Measurements from ENCODE around the gene TBC1D24. TPM values are rescaled to one million over a fixed set of nuclear protein-coding genes. Genes with fewer than 3 reads are reported as not detected.
A peak's percentile ranks its signal among the peaks of the same experiment; 100 is the strongest.

TBC1D24 gene
- total and polyA plus RNA-seq, 2 experiments from 2014 or later = 5.4 to 21.0 TPM

GRCh38 chr16:2505695-2506094 is 30.8 kb downstream of the TBC1D24 start:
- H3K27me3 Mint-ChIP-seq (ENCODE audit: insufficient read depth, low read depth, poor library complexity) = peaks cover 9% of the 10 kb centered on the region
- Histone ChIP-seq H3F3A (replicated peaks; ENCODE audit: low read depth) (peaks cover 4% of the 10 kb centered on the region; the same call in 1 of the 2 replicates), H4K20me1 (replicated peaks; ENCODE audit: insufficient read depth) (no peaks in the 10 kb centered on the region), H3K36me3 (ENCODE audit: insufficient read depth) (no peaks in the 10 kb centered on the region), H3K79me2 (replicated peaks; ENCODE audit: insufficient read depth) (no peaks in the 10 kb centered on the region), H2AFZ (no peak overlapping the region), H3K4me2 (no peak overlapping the region), H3K9me2 (ENCODE audit: insufficient read depth) (no peaks in the 10 kb centered on the region), H3K27me3 (ENCODE audit: insufficient read depth) (no peaks in the 10 kb centered on the region), H3K4me3 (no peak overlapping the region), H3K4me1 (ENCODE audit: insufficient read depth) (peaks cover 7% of the 10 kb centered on the region; the same call in 1 of the 2 replicates), H3K27ac (ENCODE audit: low read depth) (no peak overlapping the region)
- H3K36me3 Mint-ChIP-seq (ENCODE audit: low read depth) = no peaks in the 10 kb centered on the region
- no peak overlapping the region for H3K4me3 Mint-ChIP-seq
- peaks cover 9% of the 10 kb centered on the region for H3K4me1 Mint-ChIP-seq
- TF ChIP-seq ZNF331 (CRISPR knock-in tag; IDR thresholded peaks at IDR 0.05; ENCODE audit: low read depth) (no peak), CREB1 (CRISPR knock-in tag; IDR thresholded peaks at IDR 0.05; ENCODE audit: low read depth) (no peak), JUNB (IDR thresholded peaks at IDR 0.05; ENCODE audit: unreplicated experiment) (no peak), POLR2AphosphoS5 (IDR thresholded peaks at IDR 0.05; ENCODE audit: low read depth) (no peak), EZH2phosphoT487 (IDR thresholded peaks at IDR 0.05; ENCODE audit: unreplicated experiment) (no peak)
- TF ChIP-seq, protein P1, sequence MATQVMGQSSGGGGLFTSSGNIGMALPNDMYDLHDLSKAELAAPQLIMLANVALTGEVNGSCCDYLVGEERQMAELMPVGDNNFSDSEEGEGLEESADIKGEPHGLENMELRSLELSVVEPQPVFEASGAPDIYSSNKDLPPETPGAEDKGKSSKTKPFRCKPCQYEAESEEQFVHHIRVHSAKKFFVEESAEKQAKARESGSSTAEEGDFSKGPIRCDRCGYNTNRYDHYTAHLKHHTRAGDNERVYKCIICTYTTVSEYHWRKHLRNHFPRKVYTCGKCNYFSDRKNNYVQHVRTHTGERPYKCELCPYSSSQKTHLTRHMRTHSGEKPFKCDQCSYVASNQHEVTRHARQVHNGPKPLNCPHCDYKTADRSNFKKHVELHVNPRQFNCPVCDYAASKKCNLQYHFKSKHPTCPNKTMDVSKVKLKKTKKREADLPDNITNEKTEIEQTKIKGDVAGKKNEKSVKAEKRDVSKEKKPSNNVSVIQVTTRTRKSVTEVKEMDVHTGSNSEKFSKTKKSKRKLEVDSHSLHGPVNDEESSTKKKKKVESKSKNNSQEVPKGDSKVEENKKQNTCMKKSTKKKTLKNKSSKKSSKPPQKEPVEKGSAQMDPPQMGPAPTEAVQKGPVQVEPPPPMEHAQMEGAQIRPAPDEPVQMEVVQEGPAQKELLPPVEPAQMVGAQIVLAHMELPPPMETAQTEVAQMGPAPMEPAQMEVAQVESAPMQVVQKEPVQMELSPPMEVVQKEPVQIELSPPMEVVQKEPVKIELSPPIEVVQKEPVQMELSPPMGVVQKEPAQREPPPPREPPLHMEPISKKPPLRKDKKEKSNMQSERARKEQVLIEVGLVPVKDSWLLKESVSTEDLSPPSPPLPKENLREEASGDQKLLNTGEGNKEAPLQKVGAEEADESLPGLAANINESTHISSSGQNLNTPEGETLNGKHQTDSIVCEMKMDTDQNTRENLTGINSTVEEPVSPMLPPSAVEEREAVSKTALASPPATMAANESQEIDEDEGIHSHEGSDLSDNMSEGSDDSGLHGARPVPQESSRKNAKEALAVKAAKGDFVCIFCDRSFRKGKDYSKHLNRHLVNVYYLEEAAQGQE (IDR thresholded peaks at IDR 0.05; ENCODE audit: unreplicated experiment) = no peak
- H3K9me3 Mint-ChIP-seq = no peaks in the 10 kb centered on the region
- H3K27ac Mint-ChIP-seq = no peak overlapping the region
- DNase-seq (ENCODE audit: low spot score) (no peak), ATAC-seq (no peak)

DNA sequence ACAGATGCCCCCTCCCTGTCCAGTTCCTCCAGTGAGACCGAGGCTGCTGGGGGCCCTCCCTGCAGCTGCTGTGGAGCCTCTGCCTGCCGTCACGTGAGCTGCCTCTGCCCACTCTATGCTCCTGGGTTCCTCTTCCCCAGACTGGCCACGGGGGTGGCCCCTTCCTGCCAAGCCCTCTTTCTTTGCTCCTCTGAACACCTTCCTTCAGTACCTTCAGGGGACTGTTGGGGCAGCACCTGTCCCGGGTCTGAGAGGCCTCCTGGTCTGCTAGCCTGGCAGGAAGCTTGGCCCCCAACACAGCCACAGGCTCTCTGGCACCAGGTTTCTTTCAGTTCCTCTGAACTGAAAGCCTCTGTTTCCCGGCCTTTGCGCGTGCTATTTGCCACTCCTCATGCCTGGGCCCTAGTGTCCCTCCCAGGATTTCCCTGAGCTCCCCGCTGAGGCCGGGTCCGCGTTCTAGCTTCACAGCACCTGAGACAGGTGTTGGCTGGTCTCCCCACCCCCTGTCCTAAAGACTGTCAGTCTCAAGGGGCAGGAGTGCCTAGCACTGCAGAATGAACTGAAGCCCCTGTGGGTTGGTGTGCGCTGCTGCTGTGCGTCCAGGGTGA is 32.2 kb downstream of the TBC1D24 start:
- H3K9me3 Mint-ChIP-seq = no peaks in the 10 kb centered on the region; the same call in 2 of the 3 replicates
- H3K4me3 Mint-ChIP-seq = no peak overlapping the region
- no peaks in the 10 kb centered on the region for H3K79me2 ChIP-seq (replicated peaks; ENCODE audit: insufficient read depth)
- peaks cover 10% of the 10 kb centered on the region; the same call in 1 of the 2 replicates for H3K4me1 ChIP-seq (ENCODE audit: insufficient read depth)
- H3K27ac Mint-ChIP-seq = peak overlapping the region; percentile 62; the same call in 1 of the 2 replicates
- peak; percentile 57 for ATAC-seq
- no peak overlapping the region for H3K27ac ChIP-seq (ENCODE audit: low read depth)
- no peaks in the 10 kb centered on the region for H4K20me1 ChIP-seq (replicated peaks; ENCODE audit: insufficient read depth)
- no peak overlapping the region for H3K4me2 ChIP-seq
- H3K36me3 ChIP-seq (ENCODE audit: insufficient read depth) = no peaks in the 10 kb centered on the region
- no peak overlapping the region for H3K4me3 ChIP-seq
- H3K36me3 Mint-ChIP-seq (ENCODE audit: low read depth) = no peaks in the 10 kb centered on the region
- no peaks in the 10 kb centered on the region for H3K9me2 ChIP-seq (ENCODE audit: insufficient read depth)
- peaks cover 15% of the 10 kb centered on the region for H3K4me1 Mint-ChIP-seq
- TF ChIP-seq ZNF114 (CRISPR knock-in tag; IDR thresholded peaks at IDR 0.05) (no peak), JUNB (IDR thresholded peaks at IDR 0.05; ENCODE audit: unreplicated experiment) (no peak), STAT1 (IDR thresholded peaks at IDR 0.05; ENCODE audit: unreplicated experiment) (no peak)
- H3F3A ChIP-seq (replicated peaks; ENCODE audit: low read depth) = peaks cover 5% of the 10 kb centered on the region; the same call in 1 of the 2 replicates
- H3K27me3 Mint-ChIP-seq (ENCODE audit: insufficient read depth, low read depth, poor library complexity) = peaks cover 19% of the 10 kb centered on the region
- H3K27me3 ChIP-seq (ENCODE audit: insufficient read depth) = no peaks in the 10 kb centered on the region
- no peak overlapping the region for H2AFZ ChIP-seq
- DNase-seq (ENCODE audit: low spot score) = peak; percentile 48
